Stimulated activated CD4-positive, alpha-beta T cell treated with anti-CD3 and anti-CD28 coated beads, Interleukin-2, amount 100 ng/mL, for 48 hours (primary cell): ENCODE results near the gene AIFM3.

Experiments used
- DNase-seq, 2 donors: peaks; one replicate each; pipeline ENCODE4 v3.0.0-alpha.2; 2020

The AIFM3 gene

DNA sequence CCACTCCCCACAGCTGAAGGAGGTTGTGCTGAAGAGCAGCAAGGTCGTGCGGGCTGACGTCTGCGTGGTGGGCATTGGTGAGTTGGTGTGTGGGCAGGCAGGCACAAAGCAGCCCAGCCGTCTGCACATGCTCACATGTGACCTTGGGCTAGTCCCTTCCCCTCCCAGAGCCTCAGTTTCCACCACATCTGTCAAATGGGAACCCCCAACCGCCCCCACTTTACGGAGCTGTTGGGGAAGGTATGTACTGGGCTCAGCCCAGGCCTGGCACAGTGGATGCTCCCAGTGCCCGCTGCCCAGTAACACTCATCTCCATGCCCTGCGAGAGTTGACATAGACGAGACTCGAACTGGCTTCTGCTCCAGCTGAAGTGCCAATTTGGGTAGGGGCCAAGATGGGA is 10.0 kb downstream of the AIFM3 start:
- no peak for DNase-seq

DNA sequence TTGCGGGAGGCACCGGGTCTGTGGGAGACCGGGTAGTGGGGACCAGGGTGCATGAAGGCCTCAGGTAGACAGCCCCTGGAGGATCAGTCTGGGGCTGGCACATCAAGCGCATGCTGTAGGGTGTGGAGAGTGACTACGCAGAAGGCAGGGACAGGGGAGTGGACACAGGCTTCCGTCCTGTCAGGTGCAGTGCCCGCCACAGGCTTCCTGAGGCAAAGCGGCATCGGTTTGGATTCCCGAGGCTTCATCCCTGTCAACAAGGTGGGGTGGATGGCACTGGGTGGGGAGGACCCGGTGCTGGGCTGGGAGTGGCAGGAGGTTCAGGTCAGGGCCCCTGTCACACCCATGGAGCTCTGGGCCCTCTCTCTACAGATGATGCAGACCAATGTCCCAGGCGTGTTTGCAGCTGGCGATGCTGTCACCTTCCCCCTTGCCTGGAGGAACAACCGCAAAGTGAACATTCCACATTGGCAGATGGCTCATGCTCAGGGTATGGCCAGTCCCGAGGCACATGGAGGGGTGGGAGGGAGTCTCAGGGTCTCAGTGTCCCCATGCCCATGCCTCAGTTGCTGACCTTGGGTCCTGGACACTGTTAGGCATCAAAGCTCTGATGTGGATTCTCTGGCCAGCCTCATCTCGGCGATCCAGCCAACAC is 10.6 kb downstream of the AIFM3 start:
- no peak for DNase-seq

DNA sequence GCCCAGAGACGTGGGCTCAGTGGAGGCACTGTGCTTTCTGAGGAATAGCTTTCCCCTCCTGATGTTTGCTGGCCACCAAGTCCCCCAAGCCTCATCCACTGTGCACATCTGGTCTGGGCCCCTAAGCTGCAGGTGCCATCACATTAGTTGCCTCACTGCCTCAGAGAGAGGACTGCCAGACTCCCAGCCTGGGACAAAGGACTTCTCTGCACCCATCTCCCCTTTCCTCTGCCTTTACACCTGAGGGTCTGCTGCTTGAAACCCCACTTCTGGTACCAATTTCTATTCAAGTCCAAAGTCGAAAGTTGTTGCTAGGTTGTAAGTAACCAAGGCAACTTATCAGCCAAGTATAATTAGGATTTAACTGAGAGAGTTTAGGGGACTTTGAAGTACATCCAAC is 11.4 kb downstream of the AIFM3 start:
- DNase-seq = no peak

DNA sequence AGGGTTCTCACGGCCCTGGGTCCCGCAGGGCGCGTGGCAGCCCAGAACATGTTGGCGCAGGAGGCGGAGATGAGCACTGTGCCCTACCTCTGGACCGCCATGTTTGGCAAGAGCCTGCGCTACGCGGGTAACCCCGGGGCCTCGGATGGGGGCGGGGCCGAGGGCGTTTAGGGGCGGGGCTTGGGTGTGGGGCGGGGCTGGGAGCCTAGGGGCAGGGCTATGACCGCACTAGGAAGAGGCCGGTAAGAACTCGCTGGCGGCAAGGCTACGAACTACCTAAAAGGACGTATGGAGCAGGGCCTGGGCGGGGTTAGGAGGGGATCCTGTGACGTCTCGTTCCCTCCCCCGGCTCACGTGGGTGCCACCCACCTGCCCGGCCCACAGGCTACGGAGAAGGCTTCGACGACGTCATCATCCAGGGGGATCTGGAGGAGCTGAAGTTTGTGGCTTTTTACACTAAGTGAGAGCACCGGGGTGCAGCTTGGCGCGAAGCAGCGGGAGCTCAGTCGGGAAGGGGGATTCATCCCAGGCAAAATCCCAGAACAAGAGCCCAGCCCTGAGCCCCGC is 12.3 kb downstream of the AIFM3 start:
- DNase-seq = peak; percentile 42 to 67

DNA sequence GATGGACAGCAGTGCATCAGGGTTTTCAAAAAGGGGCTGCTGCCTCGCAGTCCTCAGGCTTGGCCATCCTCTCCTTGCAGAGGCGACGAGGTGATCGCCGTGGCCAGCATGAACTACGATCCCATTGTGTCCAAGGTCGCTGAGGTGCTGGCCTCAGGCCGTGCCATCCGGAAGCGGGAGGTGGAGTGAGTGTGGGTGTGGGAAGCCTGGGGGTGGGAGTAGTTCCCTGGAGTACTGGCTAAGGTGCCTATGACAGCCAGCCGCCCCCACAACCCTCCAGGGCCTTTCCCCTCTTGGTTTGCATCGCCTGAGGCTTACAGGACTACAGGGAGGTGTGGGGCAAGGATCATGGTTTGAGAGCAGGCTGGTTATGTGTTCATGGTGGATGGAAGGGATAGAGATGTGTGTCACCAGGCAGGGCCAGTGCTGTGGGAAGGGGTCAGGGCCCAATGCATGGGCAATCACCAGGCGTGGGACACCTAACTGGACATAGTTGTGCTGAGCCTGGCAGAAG is 12.9 kb downstream of the AIFM3 start:
- no peak for DNase-seq

DNA sequence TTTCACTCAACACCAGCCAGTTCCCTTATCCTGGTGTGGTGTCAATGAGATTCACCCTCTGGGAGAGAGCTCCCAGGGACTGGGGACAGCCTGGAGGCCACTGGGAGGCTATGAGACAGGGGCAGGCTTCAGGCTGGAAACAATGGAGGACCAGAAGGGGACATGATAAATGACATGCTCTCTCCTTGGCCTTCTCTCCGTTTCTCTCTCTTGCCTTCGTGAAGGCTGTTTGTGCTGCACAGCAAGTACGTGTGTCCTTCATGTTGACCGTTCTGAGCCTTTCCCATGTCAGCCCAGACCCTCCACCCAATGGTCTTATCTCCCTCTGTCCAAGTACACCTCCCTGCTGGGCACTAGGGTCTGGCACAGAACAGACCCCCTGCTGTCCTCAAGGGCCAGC is 13.5 kb downstream of the AIFM3 start:
- DNase-seq = no peak

DNA sequence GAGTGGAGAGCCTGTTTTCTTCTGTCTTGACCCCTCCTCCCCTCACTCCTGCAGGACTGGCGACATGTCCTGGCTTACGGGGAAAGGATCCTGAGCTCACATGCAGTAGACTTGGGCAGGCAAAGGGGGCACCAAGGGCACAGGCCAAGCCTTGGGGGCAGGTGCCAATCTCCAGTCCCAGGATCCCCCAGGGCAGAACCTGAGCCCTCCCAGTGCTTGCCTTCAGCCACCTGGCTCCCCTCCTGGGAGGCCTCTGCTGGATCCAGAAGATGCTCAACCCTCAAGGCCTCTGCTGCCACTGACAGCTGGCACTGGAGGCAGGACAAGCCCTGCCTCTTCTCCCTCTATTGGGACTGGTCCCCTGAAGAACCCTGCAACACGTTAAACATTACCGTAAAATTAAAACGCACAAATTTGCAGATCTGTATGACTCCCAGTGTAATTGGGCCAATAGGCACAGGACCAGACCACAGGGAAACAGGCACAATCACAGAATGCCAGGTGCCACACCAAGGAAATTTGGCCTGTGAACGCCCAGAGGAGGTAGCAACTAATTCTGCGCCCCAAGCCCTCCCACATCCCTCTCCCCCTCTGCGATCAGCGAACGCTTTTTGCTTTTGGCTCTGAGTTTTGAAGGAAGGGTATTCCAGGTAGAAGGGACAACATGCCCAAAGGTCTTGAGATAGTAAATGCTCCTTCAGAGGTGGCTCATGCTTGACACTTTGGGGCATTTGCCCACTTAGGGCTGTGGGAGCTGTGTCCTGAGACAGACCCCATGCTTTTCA is 14.1 kb downstream of the AIFM3 start:
- no peak for DNase-seq

DNA sequence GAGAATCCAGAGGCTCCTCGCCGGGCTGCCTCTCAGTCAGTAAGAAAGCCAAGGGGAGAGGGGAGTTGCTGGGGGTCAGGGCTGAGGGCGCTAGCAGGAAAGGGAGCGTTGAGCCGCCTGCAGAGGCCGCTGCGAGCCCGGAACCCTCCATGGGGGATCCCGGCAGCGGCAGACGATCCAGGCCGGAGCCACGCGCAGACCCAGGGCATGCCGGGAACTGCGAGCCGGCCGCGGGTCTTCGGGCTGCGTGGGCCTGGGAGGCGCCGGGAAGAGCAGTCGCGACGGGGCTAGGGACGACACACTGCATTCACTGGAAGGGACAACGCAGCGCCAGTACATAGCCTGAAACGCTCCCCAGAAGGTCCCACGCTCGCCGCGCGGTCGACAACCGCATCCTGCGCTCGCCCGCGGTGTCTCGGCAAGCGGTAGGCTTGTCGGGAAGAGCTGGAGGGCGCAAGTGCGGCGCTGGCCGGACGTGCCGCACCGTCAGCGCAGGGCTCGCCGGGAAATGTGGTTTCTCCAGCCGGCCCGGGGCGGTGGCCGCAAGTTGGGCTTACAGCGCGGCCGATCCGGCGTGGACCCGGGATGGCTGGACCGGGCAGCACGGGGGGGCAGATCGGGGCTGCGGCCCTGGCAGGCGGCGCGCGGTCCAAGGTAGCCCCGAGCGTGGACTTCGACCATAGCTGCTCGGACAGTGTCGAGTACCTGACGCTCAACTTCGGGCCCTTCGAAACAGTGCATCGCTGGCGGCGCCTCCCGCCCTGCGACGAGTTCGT is 14.9 kb downstream of the AIFM3 start, which contains the start of gene LZTR1:
TSS of gene LZTR1 (plus strand) at position 511 of the 776 bp plus-strand sequence. CDS start at position 586, 75 bp downstream.
- DNase-seq = peak; percentile 60 to 67

DNA sequence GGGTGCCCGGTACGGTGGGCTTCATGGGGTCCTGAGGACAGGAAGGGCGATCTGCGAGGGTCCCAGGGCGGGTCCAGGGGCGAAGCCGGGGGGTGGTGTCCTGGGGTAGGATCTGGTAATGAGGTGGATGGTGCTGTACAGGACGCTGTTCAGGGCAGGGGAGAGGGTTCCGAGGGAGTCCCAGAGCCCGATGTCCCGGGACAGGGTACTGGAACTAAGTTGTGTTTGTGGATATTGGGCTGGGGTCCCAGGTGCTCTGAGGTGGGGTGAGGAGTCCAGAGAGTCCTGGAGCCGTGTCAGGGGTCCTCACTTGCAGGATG is 15.5 kb downstream of the AIFM3 start:
- no peak for DNase-seq

DNA sequence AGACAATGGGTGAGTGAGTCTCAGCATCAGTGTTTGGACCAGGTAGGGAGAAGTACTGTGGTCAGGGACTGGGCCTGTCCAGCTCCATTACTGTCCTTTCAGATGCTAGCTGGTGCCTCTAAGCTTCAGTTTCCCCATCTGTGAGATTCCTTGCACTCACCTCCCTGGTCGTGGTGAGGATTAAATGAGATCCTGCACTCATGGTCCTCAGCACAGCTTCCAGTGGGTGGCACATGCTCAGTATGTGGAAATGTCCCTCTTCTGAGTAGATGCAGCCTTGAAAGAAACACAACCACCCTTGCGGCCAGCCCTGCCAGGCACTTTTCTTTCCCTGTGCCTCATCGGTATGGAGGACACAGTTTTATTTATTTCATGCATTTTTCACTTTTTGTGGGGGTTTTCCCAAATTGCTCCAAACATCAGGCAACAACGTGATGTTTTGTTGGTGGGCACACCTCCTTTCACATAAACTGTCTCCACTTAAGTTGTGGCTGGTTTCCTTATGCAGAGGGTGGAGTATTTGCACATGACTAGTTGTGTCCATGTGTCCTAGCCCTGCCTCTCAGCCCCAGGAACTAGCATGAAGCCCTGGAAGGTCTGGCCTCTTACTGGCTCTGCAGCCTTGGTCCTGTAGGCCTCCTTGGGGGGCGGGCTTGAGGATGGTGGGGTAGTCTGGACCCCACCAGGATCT is 16.2 kb downstream of the AIFM3 start:
- no peak for DNase-seq

DNA sequence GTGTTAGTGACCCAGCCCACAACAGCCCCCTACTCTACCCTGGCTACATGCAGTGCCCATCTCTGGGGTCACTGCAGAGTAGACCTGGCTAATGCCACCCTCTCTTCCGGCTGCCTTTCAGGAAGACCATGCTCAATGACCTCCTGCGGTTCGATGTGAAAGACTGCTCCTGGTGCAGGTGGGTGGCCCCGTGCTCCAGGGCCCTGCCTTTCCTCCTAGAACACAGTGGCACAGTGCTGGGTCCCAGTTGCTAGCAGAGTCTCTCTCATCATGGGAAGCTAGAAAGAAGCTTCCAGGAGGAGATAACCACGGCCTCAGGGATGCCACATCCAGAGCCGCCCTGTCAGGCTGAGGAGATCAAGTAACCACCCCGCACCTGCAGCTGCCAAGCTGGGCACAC is 18.7 kb downstream of the AIFM3 start:
- DNase-seq = no peak

DNA sequence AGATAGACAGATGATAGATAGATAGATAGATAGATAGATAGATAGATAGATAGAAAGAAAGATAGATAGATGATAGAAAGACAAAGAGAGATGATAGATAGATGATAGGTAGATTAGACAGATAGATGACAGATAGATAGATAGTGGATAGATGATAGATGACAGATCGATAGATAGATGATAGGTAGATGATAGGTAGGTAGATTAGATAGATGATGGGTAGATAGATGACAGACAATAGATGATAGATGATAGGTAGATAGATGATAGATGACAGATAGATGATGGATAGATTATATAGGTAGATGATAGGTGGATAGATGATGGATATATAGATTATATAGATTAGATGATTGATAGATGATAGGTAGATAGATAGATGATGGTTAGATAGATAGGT is 19.3 kb downstream of the AIFM3 start:
- DNase-seq = no peak

DNA sequence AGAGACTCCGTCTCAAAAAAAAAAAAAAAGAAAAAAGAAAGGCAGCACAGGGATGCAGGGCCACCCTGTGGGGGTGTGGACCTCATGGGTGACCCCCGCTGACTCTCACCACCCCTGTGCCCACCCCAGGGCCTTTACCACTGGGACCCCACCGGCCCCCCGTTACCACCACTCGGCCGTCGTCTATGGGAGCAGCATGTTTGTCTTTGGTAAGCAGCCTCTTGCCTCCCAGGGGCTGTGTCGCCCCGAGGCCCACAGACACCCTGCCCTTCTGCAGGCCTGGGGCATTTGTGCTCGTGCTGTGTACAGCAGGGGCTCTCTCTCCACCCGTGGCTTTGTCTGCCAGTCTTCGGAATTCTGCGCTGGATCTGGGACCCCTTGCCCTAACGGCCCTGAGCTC is 20.3 kb downstream of the AIFM3 start:
- DNase-seq = no peak

DNA sequence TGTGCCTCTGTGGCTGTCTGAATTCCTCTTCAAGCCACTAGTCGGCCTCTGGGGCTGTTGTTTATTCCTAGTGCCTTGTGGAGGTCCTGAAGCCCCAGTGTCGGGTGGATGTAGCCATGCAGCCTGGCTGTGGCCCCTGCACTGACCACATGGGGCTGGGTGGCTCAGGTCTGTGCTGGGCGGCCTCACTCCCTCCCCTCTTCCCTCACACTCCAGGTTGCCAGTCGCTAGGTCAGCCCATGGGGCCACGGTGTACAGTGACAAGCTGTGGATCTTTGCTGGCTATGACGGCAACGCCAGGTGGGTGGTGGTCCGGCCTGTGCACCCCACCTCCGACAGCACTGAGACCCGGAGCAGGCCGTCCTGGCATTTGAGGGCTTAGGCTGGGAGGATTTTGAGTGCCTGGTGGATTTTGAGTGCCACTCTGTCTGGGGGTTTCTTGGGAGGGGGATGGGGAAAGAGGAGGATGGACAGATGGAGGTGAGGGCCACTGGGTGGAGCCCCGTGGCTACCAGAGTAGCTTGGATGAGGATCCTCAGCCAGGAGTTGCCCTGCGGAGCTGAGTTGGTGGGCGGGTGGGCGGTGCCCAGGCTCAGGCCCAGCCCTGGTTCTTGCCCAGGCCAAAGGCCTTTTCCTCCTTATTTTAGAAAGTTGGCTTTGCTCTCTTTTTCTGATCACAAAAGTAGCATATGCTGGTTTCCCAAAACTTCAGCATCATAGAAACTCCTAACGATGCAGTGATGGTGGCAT is 21.7 kb downstream of the AIFM3 start:
- no peak for DNase-seq

DNA sequence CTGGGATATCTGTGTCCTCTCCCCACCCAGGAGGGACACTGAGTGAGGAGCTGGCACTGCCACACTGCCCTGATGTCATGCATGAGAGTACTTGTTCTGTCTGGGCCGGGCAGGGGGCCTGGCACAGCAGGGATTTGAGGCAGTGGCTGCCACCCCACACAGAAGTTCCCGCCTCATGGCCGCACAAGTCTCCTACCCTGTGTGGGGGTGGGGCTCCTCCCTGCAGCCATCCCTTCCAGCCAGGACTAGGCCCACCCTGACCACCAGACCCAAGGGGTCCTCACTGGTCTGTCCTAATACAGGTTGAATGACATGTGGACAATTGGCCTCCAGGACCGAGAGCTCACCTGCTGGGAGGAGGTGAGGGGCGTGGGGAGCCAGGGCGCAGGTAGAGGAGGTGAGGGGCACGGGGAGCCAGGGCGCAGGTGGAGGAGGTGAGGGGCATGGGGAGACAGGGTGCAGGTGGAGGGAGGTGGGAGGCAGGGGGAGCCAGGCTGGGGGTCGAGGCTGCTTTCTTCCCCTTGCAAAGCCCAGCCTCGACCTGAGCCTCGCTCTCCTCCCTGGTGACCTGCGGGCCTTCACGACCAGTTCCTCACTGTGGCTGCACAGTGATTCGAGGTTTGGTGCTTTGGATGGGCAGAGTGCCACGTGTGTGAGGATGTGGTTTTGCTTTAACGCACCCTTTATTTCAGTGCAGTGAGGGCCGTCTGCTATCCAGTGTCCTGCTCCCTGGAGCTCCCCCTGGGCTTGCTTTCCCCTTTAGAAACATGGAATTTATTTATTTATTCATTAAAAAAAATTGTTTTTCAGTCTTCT is 22.5 kb downstream of the AIFM3 start:
- no peak for DNase-seq

DNA sequence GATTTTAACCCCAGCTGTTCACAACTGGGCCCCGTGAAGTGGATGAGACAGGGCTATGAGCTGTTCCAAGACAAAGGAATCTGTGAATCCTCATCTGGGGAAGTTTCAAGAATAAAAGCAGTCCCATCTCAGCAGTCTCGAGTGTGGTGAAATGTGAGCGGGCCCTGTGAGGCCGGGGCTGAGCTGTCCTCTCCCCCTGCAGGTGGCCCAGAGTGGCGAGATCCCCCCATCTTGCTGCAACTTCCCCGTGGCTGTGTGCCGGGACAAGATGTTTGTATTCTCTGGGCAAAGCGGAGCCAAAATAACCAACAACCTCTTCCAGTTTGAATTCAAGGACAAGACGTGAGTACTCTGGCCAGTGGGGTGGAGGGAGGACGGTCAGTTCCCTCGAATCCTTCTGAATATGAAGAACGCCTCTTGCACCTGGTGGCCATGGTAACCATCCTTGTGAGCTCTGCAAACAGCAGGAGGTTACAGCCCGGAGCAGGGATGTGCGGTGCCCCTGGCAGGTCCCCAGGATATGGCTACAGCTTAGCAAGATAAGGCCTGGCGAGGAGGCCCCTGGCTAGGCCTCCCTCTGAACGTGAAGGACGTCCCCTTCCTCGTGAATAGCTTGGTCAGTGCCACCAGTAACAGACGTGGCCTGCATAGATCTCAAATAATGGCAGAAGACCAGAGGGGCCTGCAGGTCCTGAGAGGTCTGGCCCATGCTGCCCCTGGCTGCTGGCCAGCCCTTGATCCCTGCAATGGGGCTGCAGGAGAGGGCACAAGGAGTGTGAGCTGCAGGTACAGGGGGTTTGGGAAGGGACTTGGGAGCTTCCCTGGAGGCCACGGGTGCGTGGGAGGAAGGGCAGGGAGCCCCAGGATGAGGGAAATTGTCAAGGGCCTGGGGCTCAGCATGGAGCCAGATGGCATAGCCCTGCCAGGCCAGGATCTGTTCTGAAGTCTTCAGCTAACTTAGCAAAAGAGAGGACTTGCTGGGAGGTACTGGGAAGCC is 23.4 kb downstream of the AIFM3 start:
- no peak for DNase-seq

DNA sequence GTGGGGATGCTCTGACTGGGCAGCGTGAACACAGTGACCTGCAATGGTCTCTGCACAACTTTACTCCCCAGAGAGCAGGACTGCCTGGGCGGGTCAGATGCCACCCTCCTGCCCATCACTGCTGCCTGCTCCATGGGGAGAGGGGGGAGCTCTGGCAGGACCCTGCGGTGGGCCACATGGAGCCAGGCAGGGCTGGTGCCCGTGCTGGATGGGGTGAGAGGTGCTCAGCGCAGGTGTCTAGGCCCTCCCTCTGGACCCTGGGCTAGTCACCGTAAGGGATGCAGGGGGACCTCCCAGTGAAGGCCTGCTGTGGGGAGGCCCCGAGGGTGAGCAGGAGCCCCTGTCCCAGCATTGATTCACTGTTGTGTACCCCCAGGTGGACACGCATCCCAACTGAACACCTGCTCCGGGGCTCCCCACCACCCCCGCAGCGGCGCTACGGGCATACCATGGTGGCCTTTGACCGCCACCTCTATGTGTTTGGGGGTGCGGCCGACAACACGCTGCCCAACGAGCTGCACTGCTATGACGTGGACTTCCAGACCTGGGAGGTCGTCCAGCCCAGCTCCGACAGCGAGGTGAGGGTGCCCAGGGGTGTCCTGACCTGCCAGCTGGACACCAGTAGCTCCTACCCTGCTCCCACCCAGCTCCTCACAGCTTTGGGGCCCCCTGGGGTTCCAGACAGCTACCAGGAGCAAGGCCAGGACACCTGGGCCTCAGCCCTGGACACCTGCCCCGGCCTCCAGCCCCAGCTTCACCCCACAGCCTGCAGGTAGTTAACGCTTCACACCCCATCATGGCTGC is 24.4 kb downstream of the AIFM3 start:
- no peak for DNase-seq

DNA sequence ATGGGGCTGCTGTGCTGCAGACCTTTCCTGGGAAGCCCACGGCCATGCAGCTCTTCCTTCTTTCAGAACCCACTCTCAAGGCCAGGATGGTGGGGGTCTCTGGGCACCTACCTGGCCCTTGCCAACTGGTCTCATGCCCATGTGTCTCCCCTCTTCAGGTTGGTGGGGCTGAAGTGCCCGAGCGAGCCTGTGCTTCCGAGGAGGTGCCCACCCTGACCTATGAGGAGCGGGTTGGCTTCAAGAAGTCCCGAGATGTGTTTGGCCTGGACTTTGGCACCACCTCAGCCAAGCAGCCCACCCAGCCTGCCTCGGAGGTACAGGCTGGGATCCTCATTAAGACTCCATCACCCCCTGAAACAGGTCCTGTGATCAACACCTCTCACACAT is 25.0 kb downstream of the AIFM3 start:
- no peak for DNase-seq
